ENCODE measurements around the gene GPC5. TPM values are rescaled to one million over a fixed set of nuclear protein-coding genes. Genes with fewer than 3 reads are reported as not detected.

GPC5 gene
- total RNA-seq, 4 donors from 2014 or later = 0.74 to 1.1 TPM; not detected in 2

DNA sequence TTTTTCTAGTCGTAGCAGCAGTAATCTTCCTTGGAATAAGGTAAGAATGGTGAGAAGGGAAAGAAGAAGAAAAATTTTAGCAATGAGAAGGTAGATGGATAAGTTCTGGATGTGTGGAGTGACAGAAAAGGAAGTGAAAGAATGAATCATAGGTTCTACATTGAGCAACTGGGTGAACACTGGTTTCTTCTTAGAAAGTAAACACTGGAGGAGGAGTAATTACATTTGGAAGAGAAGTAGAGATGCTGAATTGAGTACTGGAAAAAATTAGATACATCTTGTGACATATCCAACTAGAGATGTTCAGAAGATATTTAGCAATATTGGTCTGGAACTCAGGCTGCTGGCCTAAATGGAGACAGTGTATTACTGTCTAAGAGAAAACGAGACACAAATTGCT is 148.5 kb downstream of the GPC5 start:
- no peak for DNase-seq (ENCODE audit: low spot score)
- ATAC-seq (ENCODE audit: low FRiP score) = no peak
- TF ChIP-seq, protein P1, sequence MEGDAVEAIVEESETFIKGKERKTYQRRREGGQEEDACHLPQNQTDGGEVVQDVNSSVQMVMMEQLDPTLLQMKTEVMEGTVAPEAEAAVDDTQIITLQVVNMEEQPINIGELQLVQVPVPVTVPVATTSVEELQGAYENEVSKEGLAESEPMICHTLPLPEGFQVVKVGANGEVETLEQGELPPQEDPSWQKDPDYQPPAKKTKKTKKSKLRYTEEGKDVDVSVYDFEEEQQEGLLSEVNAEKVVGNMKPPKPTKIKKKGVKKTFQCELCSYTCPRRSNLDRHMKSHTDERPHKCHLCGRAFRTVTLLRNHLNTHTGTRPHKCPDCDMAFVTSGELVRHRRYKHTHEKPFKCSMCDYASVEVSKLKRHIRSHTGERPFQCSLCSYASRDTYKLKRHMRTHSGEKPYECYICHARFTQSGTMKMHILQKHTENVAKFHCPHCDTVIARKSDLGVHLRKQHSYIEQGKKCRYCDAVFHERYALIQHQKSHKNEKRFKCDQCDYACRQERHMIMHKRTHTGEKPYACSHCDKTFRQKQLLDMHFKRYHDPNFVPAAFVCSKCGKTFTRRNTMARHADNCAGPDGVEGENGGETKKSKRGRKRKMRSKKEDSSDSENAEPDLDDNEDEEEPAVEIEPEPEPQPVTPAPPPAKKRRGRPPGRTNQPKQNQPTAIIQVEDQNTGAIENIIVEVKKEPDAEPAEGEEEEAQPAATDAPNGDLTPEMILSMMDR (IDR thresholded peaks at IDR 0.05) = no peak

GRCh38 chr13:91553584-91553983 is 155.2 kb downstream of the GPC5 start:
- ATAC-seq (ENCODE audit: low FRiP score) (no peak), DNase-seq (ENCODE audit: low spot score) (no peak)
- TF ChIP-seq, protein P1 (IDR thresholded peaks at IDR 0.05) = no peak

DNA sequence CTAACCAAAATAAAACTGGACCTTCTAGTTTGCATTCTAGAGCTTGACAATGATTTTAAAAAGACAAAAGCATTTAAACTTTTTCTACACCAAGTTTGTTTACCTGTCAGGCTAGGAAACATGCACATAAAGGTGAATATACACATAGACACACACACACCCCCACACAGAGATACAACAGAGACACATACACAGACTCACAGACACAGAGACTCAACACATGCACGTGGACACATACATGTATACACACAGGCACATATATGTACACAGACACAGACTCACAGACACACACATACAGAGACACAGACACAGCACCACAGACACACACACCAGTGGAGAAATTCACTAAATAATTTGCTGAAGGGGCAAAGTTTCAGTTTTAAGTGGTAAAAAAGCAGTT is 155.7 kb downstream of the GPC5 start:
- DNase-seq (ENCODE audit: low spot score) = no peak
- ATAC-seq (ENCODE audit: low FRiP score) = no peak
- TF ChIP-seq, protein P1 (IDR thresholded peaks at IDR 0.05) = no peak

DNA sequence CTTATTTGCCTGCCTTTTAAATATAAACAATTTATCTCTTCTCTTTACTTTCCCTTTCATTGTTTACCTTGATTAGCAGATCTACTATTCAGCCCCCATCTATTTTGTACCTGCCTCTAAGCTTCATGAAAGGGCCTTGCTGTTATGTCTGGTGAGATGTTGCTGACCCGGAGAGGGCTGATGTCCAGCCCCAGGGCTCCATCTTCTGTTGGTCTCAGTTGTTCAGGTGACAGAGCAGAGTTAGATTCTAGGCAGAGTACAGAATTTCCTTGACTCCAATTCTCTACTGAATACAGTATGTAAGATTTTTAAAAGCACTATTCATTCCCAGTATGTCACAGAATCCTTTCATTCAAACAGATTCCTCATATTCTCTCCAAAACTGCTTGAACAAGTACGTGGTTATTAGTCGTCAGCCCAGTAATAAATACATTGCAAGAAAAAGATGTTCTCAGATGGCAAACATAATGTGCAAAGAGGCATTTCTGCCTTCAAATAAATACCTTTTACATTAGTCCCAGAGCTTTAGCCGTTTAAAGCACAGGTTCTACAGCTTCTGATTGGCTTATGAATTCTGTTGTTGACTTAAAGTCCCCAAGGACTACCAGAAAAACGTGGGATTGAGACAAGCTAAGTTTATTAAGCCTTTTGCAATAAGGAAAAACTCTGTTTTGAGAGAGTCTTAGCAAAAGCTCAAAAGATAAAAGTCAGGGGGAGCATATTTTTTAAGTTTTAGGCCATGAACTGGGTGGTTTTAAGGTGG is 159.1 kb downstream of the GPC5 start:
- DNase-seq (ENCODE audit: low spot score) (no peak), ATAC-seq (ENCODE audit: low FRiP score) (no peak)
- TF ChIP-seq, protein P1 (IDR thresholded peaks at IDR 0.05) = no peak

GRCh38 chr13:91563799-91564198 is 165.4 kb downstream of the GPC5 start:
- no peak for DNase-seq (ENCODE audit: low spot score)
- TF ChIP-seq, protein P1 (IDR thresholded peaks at IDR 0.05) = no peak
- no peak for ATAC-seq (ENCODE audit: low FRiP score)

- TF ChIP-seq, protein P1 (IDR thresholded peaks at IDR 0.05) = no peak
- ATAC-seq (ENCODE audit: low FRiP score) (no peak), DNase-seq (ENCODE audit: low spot score) (no peak)
Observed at GRCh38 chr13:91564396-91564795, 166.0 kb downstream of the GPC5 start.

DNA sequence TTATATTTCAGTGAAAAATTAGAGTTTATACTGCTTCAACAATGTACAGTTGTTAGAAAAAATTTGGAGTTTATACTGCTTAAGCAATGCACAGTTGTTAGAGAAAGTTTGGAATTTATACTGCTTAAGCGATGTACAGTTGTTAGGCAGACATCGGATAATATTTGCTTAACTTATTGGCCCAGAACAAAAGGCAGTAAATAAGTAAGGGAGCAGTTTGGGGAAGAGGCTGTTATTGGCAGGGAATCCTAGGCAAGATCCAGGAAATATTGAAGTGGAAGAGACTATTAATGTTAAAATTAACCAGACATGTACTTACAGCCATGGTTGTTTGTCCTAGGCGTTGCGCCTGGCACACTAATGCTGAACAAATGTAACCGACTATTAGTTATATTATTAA is 166.9 kb downstream of the GPC5 start:
- ATAC-seq (ENCODE audit: low FRiP score) (no peak), DNase-seq (ENCODE audit: low spot score) (no peak)
- TF ChIP-seq, protein P1 (IDR thresholded peaks at IDR 0.05) = no peak
